HepG2 (cell line): ENCODE data around the gene RASD1. TPM values are rescaled to one million over a fixed set of nuclear protein-coding genes. Genes with fewer than 3 reads are reported as not detected.

ENCODE experiments used
- CENPX ChIP-seq: sonication (generic); formaldehyde crosslinking; IDR thresholded peaks from 2 replicates; pipeline ENCODE4 v1.9.0; 2021; ENCODE audit warnings: mild to moderate bottlenecking, missing genetic modification reagents, moderate library complexity
- DNMT1 ChIP-seq: sonication (generic); formaldehyde crosslinking; IDR thresholded peaks from 2 replicates; pipeline ENCODE4 v1.5.1; 2020; ENCODE audit warnings: mild to moderate bottlenecking, missing genetic modification reagents
- GFI1 ChIP-seq: sonication (generic); formaldehyde crosslinking; IDR thresholded peaks from 2 replicates; pipeline ENCODE4 v1.5.0; 2020; ENCODE audit warnings: missing genetic modification reagents, mild to moderate bottlenecking, borderline replicate concordance
- GMEB2 ChIP-seq: IDR thresholded peaks from 2 replicates; pipeline ENCODE4 v1.6.1; 2016; ENCODE audit warnings: missing biosample characterization, missing genetic modification reagents, low read depth
- GTF2F1 ChIP-seq: fragments of 150-350 bp; IDR thresholded peaks from 2 replicates; pipeline ENCODE4 v1.6.1; 2014; ENCODE audit warnings: low read length
- HNF1B ChIP-seq: sonication (generic); formaldehyde crosslinking; IDR thresholded peaks from 2 replicates; pipeline ENCODE4 v1.5.1; 2020; ENCODE audit warnings: mild to moderate bottlenecking, moderate library complexity, missing genetic modification reagents
- HOXA3 ChIP-seq: sonication (generic); formaldehyde crosslinking; IDR thresholded peaks from 2 replicates; pipeline ENCODE4 v1.5.0; 2020; ENCODE audit warnings: missing genetic modification reagents
- MXD1 ChIP-seq: sonication (generic); formaldehyde crosslinking; IDR thresholded peaks from 2 replicates; pipeline ENCODE4 v1.4.0; 2020; ENCODE audit warnings: mild to moderate bottlenecking, missing genetic modification reagents
- NCOA1 ChIP-seq: sonication (generic); formaldehyde crosslinking; IDR thresholded peaks from 2 replicates; pipeline ENCODE4 v1.9.0; 2021; ENCODE audit warnings: missing genetic modification reagents
- NFYB ChIP-seq: sonication (generic); formaldehyde crosslinking; IDR thresholded peaks from 2 replicates; pipeline ENCODE4 v1.4.0; 2020; ENCODE audit warnings: missing genetic modification reagents
- POLR2A ChIP-seq, 2 experiments: IDR thresholded peaks; 2 replicates each; pipeline ENCODE4 v1.6.1; 2011; ENCODE audit warnings: low read depth in 2 of 2, low read length in 2 of 2, mild to moderate bottlenecking in 1 of 2, moderate library complexity in 1 of 2; ENCODE audit not compliant: insufficient read depth in 1 of 2
- PPARG ChIP-seq: conservative IDR thresholded peaks from 2 replicates; pipeline ENCODE4 v1.6.1; 2016; ENCODE audit warnings: missing biosample characterization, missing genetic modification reagents
- SSRP1 ChIP-seq: IDR thresholded peaks from 2 replicates; pipeline ENCODE4 v1.6.1; 2016; ENCODE audit warnings: control low read depth
- TMF1 ChIP-seq: sonication (generic); formaldehyde crosslinking; IDR thresholded peaks from 2 replicates; pipeline ENCODE4 v1.8.1; 2022; ENCODE audit warnings: low read depth, missing genetic modification reagents
- TRIM24 ChIP-seq: sonication (generic); formaldehyde crosslinking; IDR thresholded peaks from 2 replicates; pipeline ENCODE4 v1.8.0; 2022; ENCODE audit warnings: mild to moderate bottlenecking, missing genetic modification reagents
- ZNF275 ChIP-seq: sonication (generic); formaldehyde crosslinking; IDR thresholded peaks from 2 replicates; pipeline ENCODE4 v1.8.0; 2022; ENCODE audit warnings: missing genetic modification reagents, mild to moderate bottlenecking, inconsistent platforms, borderline replicate concordance
- ZNF292 ChIP-seq: sonication (generic); formaldehyde crosslinking; IDR thresholded peaks from 2 replicates; pipeline ENCODE4 v1.8.1; 2022; ENCODE audit warnings: mild to moderate bottlenecking, low read depth, missing genetic modification reagents, borderline replicate concordance
- ZNF674 ChIP-seq: sonication (generic); formaldehyde crosslinking; IDR thresholded peaks from 2 replicates; pipeline ENCODE4 v1.5.0; 2020; ENCODE audit warnings: low read depth, mild to moderate bottlenecking, missing genetic modification reagents
- ZNF770 ChIP-seq: sonication (generic); formaldehyde crosslinking; IDR thresholded peaks from 2 replicates; pipeline ENCODE4 v1.5.0; 2020; ENCODE audit warnings: mild to moderate bottlenecking, missing genetic modification reagents
- ZNF775 ChIP-seq: sonication (generic); formaldehyde crosslinking; IDR thresholded peaks from 2 replicates; pipeline ENCODE4 v1.4.0; 2020; ENCODE audit warnings: missing genetic modification reagents, mild to moderate bottlenecking, moderate library complexity, borderline replicate concordance
- polyA plus RNA-seq, 8 experiments: library from polyadenylated mRNA; depleted of rRNA in 3 of 8; stranded (reverse) in 7 of 8; unstranded in 1 of 8; fragments of >200 nt; fragmentation: Illumina TruSeq in 4 of 8; extraction: Trizol in 4 of 8; gene quantifications; 2 replicates each; pipeline versions ENCODE4 v1.2.1 to v1.2.3, GENCODE V29; 2011 to 2016; ENCODE audit warnings: low read depth in 4 of 8, missing spikeins in 1 of 8, mixed read lengths in 1 of 8; ENCODE audit not compliant: insufficient read depth in 1 of 8
- total RNA-seq, 5 experiments: library from RNA; depleted of rRNA; stranded (reverse); fragments of >200 nt; fragmentation: Illumina TruSeq; extraction: Trizol; gene quantifications; 2 replicates each; pipeline ENCODE4 v1.2.3, GENCODE V29; 2016; ENCODE audit warnings: low read depth in 1 of 5
- TF ChIP-seq, protein P1 (sequence below): sonication (generic); formaldehyde crosslinking; IDR thresholded peaks from 2 replicates; pipeline ENCODE4 v1.4.0; 2020; ENCODE audit warnings: missing genetic modification reagents

RASD1 gene
- total and polyA plus RNA-seq, 2 of the 13 experiments (the other 11 are each of a cell fraction or from before 2014, with no cell fraction given): 1.6 to 4.2 TPM

DNA sequence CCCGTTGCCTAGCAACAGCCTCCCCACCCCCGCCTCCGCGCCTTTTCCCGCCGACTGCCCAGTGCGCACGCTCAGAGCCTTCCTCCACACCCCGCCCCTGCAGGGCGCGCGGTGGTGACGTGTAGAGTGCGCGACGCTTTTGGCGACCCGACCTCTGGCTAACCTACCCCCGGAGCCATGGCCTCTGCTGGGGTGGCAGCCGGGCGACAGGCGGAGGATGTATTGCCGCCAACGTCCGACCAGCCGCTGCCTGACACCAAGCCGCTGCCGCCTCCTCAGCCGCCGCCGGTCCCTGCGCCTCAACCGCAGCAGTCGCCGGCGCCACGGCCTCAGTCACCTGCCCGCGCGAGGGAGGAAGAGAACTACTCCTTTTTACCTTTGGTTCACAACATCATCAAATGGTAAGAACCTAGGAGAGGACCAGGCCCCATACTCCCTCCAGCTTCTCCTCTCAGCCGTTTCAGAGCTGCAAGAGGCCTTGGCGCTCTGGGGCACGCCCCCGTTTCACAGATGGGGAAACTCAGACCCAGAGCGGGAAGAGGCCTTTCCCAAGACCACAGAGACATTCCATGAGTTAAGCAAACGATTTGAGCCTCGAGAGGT is 19.2 kb downstream of the RASD1 start, which contains the start of gene MED9 (continued):
- TF ChIP-seq HNF1B (CRISPR knock-in tag) (peak; percentile 64; the same call in 1 of the 2 replicates), ZNF674 (no peak), GFI1 (no peak), ZNF775 (CRISPR knock-in tag) (no peak), NFYB (CRISPR knock-in tag) (peak; percentile 35; the same call in 1 of the 2 replicates), TRIM24 (CRISPR knock-in tag) (no peak), TMF1 (CRISPR knock-in tag) (peak; percentile 78; the same call in 1 of the 2 replicates), DNMT1 (CRISPR knock-in tag) (peak; percentile 66; the same call in 1 of the 2 replicates), CENPX (no peak), PPARG (peak; percentile 36; the same call in 1 of the 2 replicates), POLR2A (IDR thresholded peaks at IDR 0.05; ENCODE audit: insufficient read depth in 1 of 2, low read depth in 2 of 2, low read length in 2 of 2) (peak; percentile 67 to 85), SSRP1 (CRISPR knock-in tag) (no peak), GTF2F1 (no peak), GMEB2 (CRISPR knock-in tag) (no peak), ZNF275 (CRISPR knock-in tag) (no peak), MXD1 (CRISPR knock-in tag) (0 out of 2 replicates have a peak, but pooled peaks have one; percentile 25), HOXA3 (CRISPR knock-in tag) (peak; percentile 96), ZNF770 (CRISPR knock-in tag) (no peak), NCOA1 (CRISPR knock-in tag) (no peak), ZNF292 (CRISPR knock-in tag) (no peak)
- TF ChIP-seq, protein P1, sequence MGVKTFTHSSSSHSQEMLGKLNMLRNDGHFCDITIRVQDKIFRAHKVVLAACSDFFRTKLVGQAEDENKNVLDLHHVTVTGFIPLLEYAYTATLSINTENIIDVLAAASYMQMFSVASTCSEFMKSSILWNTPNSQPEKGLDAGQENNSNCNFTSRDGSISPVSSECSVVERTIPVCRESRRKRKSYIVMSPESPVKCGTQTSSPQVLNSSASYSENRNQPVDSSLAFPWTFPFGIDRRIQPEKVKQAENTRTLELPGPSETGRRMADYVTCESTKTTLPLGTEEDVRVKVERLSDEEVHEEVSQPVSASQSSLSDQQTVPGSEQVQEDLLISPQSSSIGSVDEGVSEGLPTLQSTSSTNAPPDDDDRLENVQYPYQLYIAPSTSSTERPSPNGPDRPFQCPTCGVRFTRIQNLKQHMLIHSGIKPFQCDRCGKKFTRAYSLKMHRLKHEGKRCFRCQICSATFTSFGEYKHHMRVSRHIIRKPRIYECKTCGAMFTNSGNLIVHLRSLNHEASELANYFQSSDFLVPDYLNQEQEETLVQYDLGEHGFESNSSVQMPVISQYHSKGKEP (CRISPR knock-in tag): no peak
